NCI-H1436 treated with DMSO at 0.1 percent for 48 hours (cell line): Measurements from ENCODE around the gene MYL4.

ENCODE experiments used
- DNase-seq: peaks from one replicate; lab custom pipeline; 2025; lab: John Stamatoyannopoulos, UW

The MYL4 gene

DNA sequence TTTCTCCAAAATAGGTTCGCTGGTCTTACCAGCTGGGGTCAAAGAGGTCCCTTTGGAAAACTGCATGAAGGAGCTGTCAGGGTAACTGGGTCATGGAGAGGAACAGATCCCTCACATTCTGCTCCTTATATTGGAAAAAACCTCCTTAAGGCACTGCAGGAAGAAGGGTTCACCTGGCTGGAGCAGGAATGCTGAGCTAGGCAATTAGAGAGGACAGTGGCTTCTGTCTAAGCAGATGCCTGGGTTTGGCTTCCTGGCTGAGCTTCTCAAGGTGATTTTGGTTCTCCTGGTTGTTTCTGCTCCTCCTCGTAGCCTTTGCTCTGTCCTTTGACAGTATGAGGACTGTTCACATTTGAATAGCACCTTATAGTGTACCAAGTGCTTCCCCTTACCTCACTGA lies 64.1 kb downstream of the MYL4 start:
- DNase-seq, result no peak
